IMR-90 (cell line): ENCODE data around the gene WNK3. TPM values are rescaled to one million over a fixed set of nuclear protein-coding genes. Genes with fewer than 3 reads are reported as not detected.

Experiments used
- ATAC-seq: fragments of 200-7000 bp; cut with Tn5 transposase; 2 replicates; pipeline ENCODE4 v1.9.1; 2020; ENCODE audit warnings: low read depth, mild to moderate bottlenecking, moderate library complexity
- BruUV-seq: library from RNA; stranded (reverse); fragments of 400-500 nt; replicated peaks from 2 replicates; lab custom pipeline; 2021; lab: Mats Ljungman, UMichigan
- CTCF ChIA-PET: fragments of 300-600 bp; formaldehyde crosslinking; extraction: SDS; loops from one replicate; lab custom pipeline; 2021; ENCODE audit warnings: antibody characterized with exemption; lab: Yijun Ruan, JAX
- POLR2A ChIA-PET: fragments of 300-600 bp; sonication (Branson Sonifier 250); formaldehyde crosslinking; loops from one replicate; lab custom pipeline; 2022; ENCODE audit warnings: antibody characterized with exemption; ENCODE audit not compliant: unreplicated experiment; lab: Charles Lee
- DNase-seq: peaks from one replicate; pipeline ENCODE4 v3.0.0; 2013
- H2AFZ ChIP-seq: replicated peaks from 2 replicates; pipeline ENCODE3; 2013; ENCODE audit warnings: low read length, mild to moderate bottlenecking; ENCODE audit not compliant: poor library complexity
- H2AK5ac ChIP-seq: 2 replicates; pipeline ENCODE4 v1.6.1; 2013; ENCODE audit warnings: low read depth, low read length, inconsistent platforms
- H2AK9ac ChIP-seq: replicated peaks from 2 replicates; pipeline ENCODE3; 2013; ENCODE audit warnings: mild to moderate bottlenecking, low read depth, low read length, moderate library complexity; ENCODE audit not compliant: poor library complexity
- H2BK120ac ChIP-seq: 2 replicates; pipeline ENCODE4 v1.6.1; 2013; ENCODE audit warnings: low read depth, low read length, inconsistent platforms
- H2BK15ac ChIP-seq: 3 replicates; pipeline ENCODE4 v1.6.1; 2013; ENCODE audit warnings: low read depth, low read length, inconsistent platforms
- H2BK20ac ChIP-seq: 2 replicates; pipeline ENCODE4 v1.6.1; 2013; ENCODE audit warnings: low read depth, mild to moderate bottlenecking, inconsistent platforms, low read length, moderate library complexity
- H2BK5ac ChIP-seq: 2 replicates; pipeline ENCODE4 v1.6.1; 2013; ENCODE audit warnings: mild to moderate bottlenecking, low read depth, low read length, inconsistent platforms; ENCODE audit not compliant: poor library complexity, severe bottlenecking
- H3K14ac ChIP-seq: replicated peaks from 2 replicates; pipeline ENCODE4 v1.6.1; 2013; ENCODE audit warnings: low read depth, low read length, inconsistent platforms
- H3K18ac ChIP-seq: 2 replicates; pipeline ENCODE4 v1.6.1; 2013; ENCODE audit warnings: low read depth, low read length, control low read depth
- H3K23ac ChIP-seq: 2 replicates; pipeline ENCODE4 v1.6.1; 2013; ENCODE audit warnings: low read depth, low read length, inconsistent platforms
- H3K27ac ChIP-seq: 2 replicates; pipeline ENCODE4 v1.5.1; 2013; ENCODE audit warnings: mild to moderate bottlenecking, control low read depth, low read length; ENCODE audit not compliant: insufficient read depth
- H3K27me3 ChIP-seq: 2 replicates; pipeline ENCODE4 v1.6.1; 2013; ENCODE audit warnings: low read length; ENCODE audit not compliant: control insufficient read depth, insufficient read depth
- H3K36me3 ChIP-seq: 2 replicates; pipeline ENCODE4 v1.6.1; 2013; ENCODE audit warnings: low read length, mixed read lengths; ENCODE audit not compliant: control insufficient read depth, insufficient read depth
- H3K4ac ChIP-seq: 2 replicates; pipeline ENCODE4 v1.6.1; 2013; ENCODE audit warnings: low read depth, low read length, inconsistent platforms
- H3K4me1 ChIP-seq: 2 replicates; pipeline ENCODE4 v1.6.1; 2013; ENCODE audit warnings: low read length, mixed read lengths; ENCODE audit not compliant: control insufficient read depth, insufficient read depth
- H3K4me2 ChIP-seq: 2 replicates; pipeline ENCODE4 v1.6.1; 2013; ENCODE audit warnings: low read depth, mild to moderate bottlenecking, control low read depth, low read length, moderate library complexity
- H3K4me3 ChIP-seq: 2 replicates; pipeline ENCODE4 v1.5.1; 2013; ENCODE audit warnings: low read depth, mild to moderate bottlenecking, control low read depth, low read length, moderate library complexity; ENCODE audit not compliant: insufficient read depth
- H3K56ac ChIP-seq: 2 replicates; pipeline ENCODE4 v1.6.1; 2013; ENCODE audit warnings: low read length, inconsistent platforms; ENCODE audit not compliant: insufficient read depth; ENCODE audit errors: extremely low read depth
- H3K79me1 ChIP-seq, 2 experiments: 2 replicates each; pipeline ENCODE4 v1.6.1; 2013; ENCODE audit warnings: low read length in 2 of 2, inconsistent platforms in 1 of 2, low read depth in 1 of 2
- H3K9ac ChIP-seq: 2 replicates; pipeline ENCODE4 v1.6.1; 2013; ENCODE audit warnings: low read depth, low read length, control low read depth
- H3K9me1 ChIP-seq: 2 replicates; pipeline ENCODE4 v1.6.1; 2013; ENCODE audit warnings: low read length, inconsistent platforms; ENCODE audit not compliant: insufficient read depth
- H3K9me3 ChIP-seq: 2 replicates; pipeline ENCODE4 v1.6.1; 2013; ENCODE audit warnings: low read length; ENCODE audit not compliant: control insufficient read depth, insufficient read depth
- H4K20me1 ChIP-seq: 2 replicates; pipeline ENCODE4 v1.6.1; 2013; ENCODE audit warnings: low read length, inconsistent platforms; ENCODE audit not compliant: insufficient read depth
- H4K5ac ChIP-seq: 2 replicates; pipeline ENCODE4 v1.6.1; 2013; ENCODE audit warnings: mild to moderate bottlenecking, low read depth, low read length, control low read depth
- H4K8ac ChIP-seq, 2 experiments: 2 replicates each; pipeline ENCODE4 v1.6.1; 2013; ENCODE audit warnings: low read depth in 2 of 2, low read length in 2 of 2, control low read depth in 1 of 2, inconsistent platforms in 1 of 2
- H4K91ac ChIP-seq: 2 replicates; pipeline ENCODE4 v1.6.1; 2013; ENCODE audit warnings: low read depth, low read length, inconsistent platforms; ENCODE audit not compliant: insufficient read depth
- BHLHE40 ChIP-seq: fragments of 150-350 bp; IDR thresholded peaks from 2 replicates; pipeline ENCODE4 v1.6.1; 2016; ENCODE audit warnings: mild to moderate bottlenecking, low read depth, low read length
- CEBPB ChIP-seq: IDR thresholded peaks from 2 replicates; pipeline ENCODE4 v1.6.1; 2012; ENCODE audit warnings: low read depth, low read length, improper control_type of control experiment
- MXI1 ChIP-seq: IDR thresholded peaks from 2 replicates; pipeline ENCODE4 v1.6.1; 2012; ENCODE audit warnings: low read depth, mild to moderate bottlenecking, low read length, moderate library complexity, borderline replicate concordance
- NFE2L2 ChIP-seq: fragments of 150-350 bp; IDR thresholded peaks from 2 replicates; pipeline ENCODE4 v1.6.1; 2016; ENCODE audit warnings: low read depth, mild to moderate bottlenecking, low read length
- WGBS, 2 experiments: methylation state at CpG; one replicate each; pipeline versions ENCODE4 v1.1.5 to v1.1.7; 2013; ENCODE audit warnings: missing lambda C conversion rate in 2 of 2; ENCODE audit not compliant: insufficient read length in 1 of 2; ENCODE audit errors: extremely low coverage in 2 of 2; 5-methylcytosine and 5-hydroxymethylcytosine counted together
- dilution Hi-C: fragments of 300-500 bp; cut with HindIII; formaldehyde crosslinking; loops from one replicate; pipeline ENCODE4 v1.14.3; 2018; ENCODE audit warnings: low sequenced_read_pairs; ENCODE audit not compliant: unreplicated experiment
- in situ Hi-C: fragments of 300-500 bp; cut with MboI; formaldehyde crosslinking; loops from 3 replicates; pipeline ENCODE4 v1.14.3; 2019; ENCODE audit warnings: low sequenced_read_pairs, inconsistent platforms, mixed read lengths
- intact Hi-C: fragments of 100-400 bp; cut with micrococcal nuclease; formaldehyde crosslinking; loops from 2 replicates; pipeline ENCODE4 v1.10.0; 2022
- polyA plus RNA-seq, 3 experiments: library from polyadenylated mRNA; depleted of rRNA; stranded (reverse); fragments of >200 nt; gene quantifications; 2 replicates each; pipeline ENCODE4 v1.2.3, GENCODE V29; 2012; ENCODE audit warnings: low replicate concordance in 1 of 3
- total RNA-seq: library from RNA; depleted of rRNA; stranded (reverse); fragments of >200 nt; gene quantifications from 2 replicates; pipeline ENCODE4 v1.2.3, GENCODE V29; 2012
- TF ChIP-seq, protein P1 (sequence below): fragments of 150-350 bp; IDR thresholded peaks from 2 replicates; pipeline ENCODE4 v1.6.1; 2017; ENCODE audit warnings: mild to moderate bottlenecking, antibody characterized with exemption, low read length, low read depth

Gene WNK3
- total and polyA plus RNA-seq, 2 of the 4 experiments (the other 2 are of a cell fraction): 0.15 to 1.4 TPM

DNA sequence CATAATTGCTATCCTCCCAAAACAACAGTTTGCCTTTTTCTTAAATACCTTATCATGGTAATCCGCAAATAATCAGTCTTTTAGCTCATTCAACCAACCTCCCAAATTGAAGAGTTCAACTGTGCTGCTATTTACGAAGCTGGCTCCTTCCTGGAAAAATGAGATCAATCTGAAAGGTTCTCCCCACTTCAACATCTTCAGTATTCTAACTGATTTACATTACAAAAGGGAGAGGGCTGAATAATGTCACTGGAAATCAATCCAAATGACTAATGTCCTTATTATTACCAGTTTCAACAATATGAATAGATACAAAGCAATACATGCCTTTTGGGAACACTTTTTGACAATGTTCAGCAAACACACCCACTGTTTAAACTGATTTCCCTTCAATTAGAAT lies 86.2 kb downstream of the WNK3 start:
- Histone ChIP-seq H4K5ac (no peak overlapping the region), H3K27me3 (no peaks in the 10 kb centered on the region), H3K79me1 (no peaks in the 10 kb centered on the region), H3K9ac (no peak overlapping the region), H3K4me1 (no peaks in the 10 kb centered on the region), H3K9me1 (no peaks in the 10 kb centered on the region), H3K36me3 (no peaks in the 10 kb centered on the region), H2AFZ (no peak overlapping the region), H2BK20ac (no peak overlapping the region), H3K18ac (no peak overlapping the region), H3K9me3 (no peaks in the 10 kb centered on the region), H2BK120ac (no peak overlapping the region), H3K4me2 (no peak overlapping the region), H4K8ac (no peak overlapping the region), H4K91ac (no peak overlapping the region), H3K56ac (no peak overlapping the region), H2BK15ac (no peak overlapping the region), H2AK9ac (no peak overlapping the region), H2BK5ac (no peak overlapping the region), H3K4ac (no peak overlapping the region), H3K4me3 (no peak overlapping the region), H3K14ac (no peak overlapping the region), H3K27ac (no peak overlapping the region), H2AK5ac (no peak overlapping the region), H4K20me1 (no peaks in the 10 kb centered on the region), H3K23ac (no peak overlapping the region)
- intact Hi-C loops: no loop called here
- TF ChIP-seq CEBPB: no peak
- TF ChIP-seq, protein P1, sequence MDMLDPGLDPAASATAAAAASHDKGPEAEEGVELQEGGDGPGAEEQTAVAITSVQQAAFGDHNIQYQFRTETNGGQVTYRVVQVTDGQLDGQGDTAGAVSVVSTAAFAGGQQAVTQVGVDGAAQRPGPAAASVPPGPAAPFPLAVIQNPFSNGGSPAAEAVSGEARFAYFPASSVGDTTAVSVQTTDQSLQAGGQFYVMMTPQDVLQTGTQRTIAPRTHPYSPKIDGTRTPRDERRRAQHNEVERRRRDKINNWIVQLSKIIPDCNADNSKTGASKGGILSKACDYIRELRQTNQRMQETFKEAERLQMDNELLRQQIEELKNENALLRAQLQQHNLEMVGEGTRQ: no peak
- no peak for TF ChIP-seq BHLHE40
- no peak for TF ChIP-seq MXI1
- no peak for TF ChIP-seq NFE2L2
- in situ Hi-C loops: no loop called here
- no CpG with 5 or more reads among the region's 2 CpGs for WGBS, 2 experiments
- ChIA-PET POLR2A (no interaction called here), CTCF (no interaction called here)
- BruUV-seq: no TSS peak
- dilution Hi-C loops: no loop called here
- no peak for ATAC-seq
- DNase-seq: no peak
